Measurements from ENCODE around the gene OLFML2B.

OLFML2B gene

GRCh38 chr1:161935264-161935663, 88.4 kb downstream of the OLFML2B start:
- no peak for TF ChIP-seq CTCF (IDR thresholded peaks at IDR 0.05; ENCODE audit: low read depth, low read length)
- H3K27ac ChIP-seq = no peak overlapping the region
- H3K9me3 ChIP-seq (ENCODE audit: severe bottlenecking) = no peaks in the 10 kb centered on the region
- H3K36me3 ChIP-seq = peaks cover 5% of the 10 kb centered on the region; the same call in 1 of the 2 replicates
- no peak for DNase-seq
- H3K27me3 ChIP-seq (ENCODE audit: insufficient read depth, low read depth, severe bottlenecking) = no peaks in the 10 kb centered on the region
- H3K4me3 ChIP-seq (ENCODE audit: low read depth, low read length) = no peak overlapping the region

- H3K27me3 ChIP-seq (ENCODE audit: insufficient read depth, low read depth, severe bottlenecking) = no peaks in the 10 kb centered on the region
- no peak for DNase-seq
- H3K9me3 ChIP-seq (ENCODE audit: severe bottlenecking) = no peaks in the 10 kb centered on the region
- H3K36me3 ChIP-seq = peaks cover 5% of the 10 kb centered on the region; the same call in 1 of the 2 replicates
- TF ChIP-seq CTCF (IDR thresholded peaks at IDR 0.05; ENCODE audit: low read depth, low read length) = no peak
- H3K4me3 ChIP-seq (ENCODE audit: low read depth, low read length) = no peak overlapping the region
- no peak overlapping the region for H3K27ac ChIP-seq
Measured at GRCh38 chr1:161933592-161934588, 89.8 kb downstream of the OLFML2B start.
